ENCODE data around the gene LMO3. TPM values are rescaled to one million over a fixed set of nuclear protein-coding genes. Genes with fewer than 3 reads are reported as not detected.

Gene LMO3
- total RNA-seq, 1 donor from 2014 or later: 0.98 TPM

DNA sequence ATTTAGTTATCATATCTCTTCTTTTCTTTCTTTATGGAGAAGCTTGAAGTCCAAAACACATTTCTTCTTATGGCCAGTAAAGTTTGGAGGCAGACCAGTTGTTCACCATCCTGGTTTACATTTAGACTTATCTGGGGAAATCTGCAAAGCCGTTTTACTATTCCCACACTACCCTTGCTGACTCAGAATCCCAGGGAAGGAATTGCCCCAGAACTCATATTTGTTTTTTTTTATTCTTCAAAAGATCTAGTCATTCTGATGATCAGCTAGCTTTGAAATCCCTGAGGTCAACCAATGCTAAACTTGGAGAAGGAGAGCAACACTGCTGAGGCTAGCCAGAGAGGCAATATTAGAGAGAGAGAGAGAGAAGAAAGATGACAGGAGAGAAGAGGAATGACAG is 12.3 kb upstream of the LMO3 start:
- no peak overlapping the region for H3K4me3 ChIP-seq (ENCODE audit: insufficient read depth, low read depth, low read length)
- H2AFZ ChIP-seq (ENCODE audit: low read depth, low read length): no peak overlapping the region
- no peaks in the 10 kb centered on the region for H3K4me1 Mint-ChIP-seq (ENCODE audit: low read depth, unreplicated experiment)
- H3K9me3 ChIP-seq (ENCODE audit: insufficient read depth, low read depth, low read length): no peaks in the 10 kb centered on the region
- no peak for DNase-seq (ENCODE audit: low read depth)
- no peaks in the 10 kb centered on the region for H3K36me3 ChIP-seq (ENCODE audit: insufficient read depth, low read length)
- no peak overlapping the region for H3K27ac Mint-ChIP-seq (ENCODE audit: unreplicated experiment)
- no peak overlapping the region for H3K4me2 ChIP-seq (ENCODE audit: low read length)
- H3K9me3 Mint-ChIP-seq (ENCODE audit: unreplicated experiment): no peaks in the 10 kb centered on the region
- TF ChIP-seq CTCF (IDR thresholded peaks at IDR 0.05; ENCODE audit: insufficient read depth, low read depth, low read length) (no peak), EZH2 (IDR thresholded peaks at IDR 0.05; ENCODE audit: insufficient read depth, low read length) (no peak)
- no peak overlapping the region for H3K9ac ChIP-seq (ENCODE audit: low read length)
- no peaks in the 10 kb centered on the region for H3K4me1 ChIP-seq (ENCODE audit: insufficient read depth, low read length)
- H3K4me3 Mint-ChIP-seq (ENCODE audit: unreplicated experiment): no peak overlapping the region
- H3K27me3 Mint-ChIP-seq (ENCODE audit: low read depth, unreplicated experiment): no peaks in the 10 kb centered on the region
- no peaks in the 10 kb centered on the region for H3K36me3 Mint-ChIP-seq (ENCODE audit: low read depth, unreplicated experiment)
- no peaks in the 10 kb centered on the region for H3K27me3 ChIP-seq (ENCODE audit: insufficient read depth, low read length)
- H4K20me1 ChIP-seq (ENCODE audit: insufficient read depth, low read length): no peaks in the 10 kb centered on the region
- no peak overlapping the region for H3K27ac ChIP-seq (ENCODE audit: low read depth, low read length)
- H3K79me2 ChIP-seq (ENCODE audit: insufficient read depth, low read length): no peaks in the 10 kb centered on the region
- FAIRE-seq: no peak

DNA sequence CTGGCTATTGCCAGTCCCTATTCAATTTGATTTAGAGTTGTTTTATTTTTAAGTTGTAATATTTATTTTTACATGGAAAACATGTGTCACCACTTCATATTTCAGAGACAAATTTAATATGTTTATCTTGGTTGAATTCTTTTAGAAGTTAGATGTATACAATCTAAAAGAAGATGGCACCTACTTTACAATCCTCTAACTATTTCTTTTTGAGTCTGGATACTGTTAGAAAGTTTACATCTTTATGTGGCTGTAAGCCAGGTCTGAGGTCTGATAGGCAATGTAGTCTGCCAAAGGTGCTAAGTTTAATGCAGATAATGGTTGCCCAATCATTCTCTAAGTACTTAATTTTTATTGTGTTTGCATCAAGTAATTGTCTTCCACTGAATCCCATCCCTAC is 7.2 kb upstream of the LMO3 start:
- Histone ChIP-seq H3K27me3 (ENCODE audit: insufficient read depth, low read length) (peaks cover 12% of the 10 kb centered on the region), H3K4me3 (ENCODE audit: insufficient read depth, low read depth, low read length) (no peak overlapping the region), H3K9ac (ENCODE audit: low read length) (no peak overlapping the region), H3K4me1 (ENCODE audit: insufficient read depth, low read length) (peaks cover 5% of the 10 kb centered on the region), H3K27ac (ENCODE audit: low read depth, low read length) (no peak overlapping the region), H2AFZ (ENCODE audit: low read depth, low read length) (no peak overlapping the region), H4K20me1 (ENCODE audit: insufficient read depth, low read length) (no peaks in the 10 kb centered on the region), H3K79me2 (ENCODE audit: insufficient read depth, low read length) (no peaks in the 10 kb centered on the region), H3K9me3 (ENCODE audit: insufficient read depth, low read depth, low read length) (no peaks in the 10 kb centered on the region), H3K4me2 (ENCODE audit: low read length) (no peak overlapping the region), H3K36me3 (ENCODE audit: insufficient read depth, low read length) (no peaks in the 10 kb centered on the region)
- H3K27ac Mint-ChIP-seq (ENCODE audit: unreplicated experiment): no peak overlapping the region
- no peaks in the 10 kb centered on the region for H3K36me3 Mint-ChIP-seq (ENCODE audit: low read depth, unreplicated experiment)
- TF ChIP-seq CTCF (IDR thresholded peaks at IDR 0.05; ENCODE audit: insufficient read depth, low read depth, low read length) (no peak), EZH2 (IDR thresholded peaks at IDR 0.05; ENCODE audit: insufficient read depth, low read length) (no peak)
- FAIRE-seq: no peak
- DNase-seq (ENCODE audit: low read depth): no peak
- H3K4me3 Mint-ChIP-seq (ENCODE audit: unreplicated experiment): no peak overlapping the region
- peaks cover 7% of the 10 kb centered on the region for H3K4me1 Mint-ChIP-seq (ENCODE audit: low read depth, unreplicated experiment)
- H3K9me3 Mint-ChIP-seq (ENCODE audit: unreplicated experiment): no peaks in the 10 kb centered on the region
- H3K27me3 Mint-ChIP-seq (ENCODE audit: low read depth, unreplicated experiment): peaks cover 19% of the 10 kb centered on the region

DNA sequence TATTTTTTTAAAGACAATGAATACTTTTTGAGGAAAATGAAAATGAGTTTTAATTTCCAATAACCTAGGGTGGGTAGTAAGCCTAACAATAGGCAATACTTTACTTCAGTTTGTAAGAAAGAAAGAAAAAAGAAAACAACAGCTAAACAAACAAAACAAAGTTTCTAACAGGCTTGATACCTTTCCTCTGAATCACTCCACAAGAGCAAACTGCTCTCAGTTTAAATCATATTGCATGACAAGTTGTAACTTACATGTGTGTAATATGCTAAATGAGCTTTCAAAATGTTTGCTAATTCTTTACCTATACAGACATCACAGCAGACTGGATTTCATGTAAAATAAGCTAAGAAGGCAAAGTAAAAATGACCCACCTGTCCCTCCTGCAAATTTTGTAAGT is 6.7 kb upstream of the LMO3 start:
- H3K79me2 ChIP-seq (ENCODE audit: insufficient read depth, low read length): no peaks in the 10 kb centered on the region
- Mint-ChIP-seq H3K9me3 (ENCODE audit: unreplicated experiment) (no peaks in the 10 kb centered on the region), H3K27ac (ENCODE audit: unreplicated experiment) (no peak overlapping the region), H3K27me3 (ENCODE audit: low read depth, unreplicated experiment) (peaks cover 21% of the 10 kb centered on the region), H3K36me3 (ENCODE audit: low read depth, unreplicated experiment) (no peaks in the 10 kb centered on the region), H3K4me3 (ENCODE audit: unreplicated experiment) (no peak overlapping the region), H3K4me1 (ENCODE audit: low read depth, unreplicated experiment) (peaks cover 11% of the 10 kb centered on the region)
- H2AFZ ChIP-seq (ENCODE audit: low read depth, low read length): no peak overlapping the region
- FAIRE-seq (no peak), DNase-seq (ENCODE audit: low read depth) (no peak)
- H3K27ac ChIP-seq (ENCODE audit: low read depth, low read length): no peak overlapping the region
- H3K4me1 ChIP-seq (ENCODE audit: insufficient read depth, low read length): peaks cover 5% of the 10 kb centered on the region
- H3K36me3 ChIP-seq (ENCODE audit: insufficient read depth, low read length): no peaks in the 10 kb centered on the region
- H3K27me3 ChIP-seq (ENCODE audit: insufficient read depth, low read length): peaks cover 17% of the 10 kb centered on the region
- H3K9ac ChIP-seq (ENCODE audit: low read length): no peak overlapping the region
- no peak overlapping the region for H3K4me3 ChIP-seq (ENCODE audit: insufficient read depth, low read depth, low read length)
- H3K9me3 ChIP-seq (ENCODE audit: insufficient read depth, low read depth, low read length): no peaks in the 10 kb centered on the region
- H3K4me2 ChIP-seq (ENCODE audit: low read length): no peak overlapping the region
- TF ChIP-seq CTCF (IDR thresholded peaks at IDR 0.05; ENCODE audit: insufficient read depth, low read depth, low read length): no peak
- no peak for TF ChIP-seq EZH2 (IDR thresholded peaks at IDR 0.05; ENCODE audit: insufficient read depth, low read length)
- no peaks in the 10 kb centered on the region for H4K20me1 ChIP-seq (ENCODE audit: insufficient read depth, low read length)

Data from astrocyte (in vitro differentiated cells and primary cell).